ENCODE data around the gene CCDC122.

GRCh38 chr13:43895940-43896339 lies 16.4 kb upstream of the CCDC122 start:
- TF ChIP-seq, protein P1, sequence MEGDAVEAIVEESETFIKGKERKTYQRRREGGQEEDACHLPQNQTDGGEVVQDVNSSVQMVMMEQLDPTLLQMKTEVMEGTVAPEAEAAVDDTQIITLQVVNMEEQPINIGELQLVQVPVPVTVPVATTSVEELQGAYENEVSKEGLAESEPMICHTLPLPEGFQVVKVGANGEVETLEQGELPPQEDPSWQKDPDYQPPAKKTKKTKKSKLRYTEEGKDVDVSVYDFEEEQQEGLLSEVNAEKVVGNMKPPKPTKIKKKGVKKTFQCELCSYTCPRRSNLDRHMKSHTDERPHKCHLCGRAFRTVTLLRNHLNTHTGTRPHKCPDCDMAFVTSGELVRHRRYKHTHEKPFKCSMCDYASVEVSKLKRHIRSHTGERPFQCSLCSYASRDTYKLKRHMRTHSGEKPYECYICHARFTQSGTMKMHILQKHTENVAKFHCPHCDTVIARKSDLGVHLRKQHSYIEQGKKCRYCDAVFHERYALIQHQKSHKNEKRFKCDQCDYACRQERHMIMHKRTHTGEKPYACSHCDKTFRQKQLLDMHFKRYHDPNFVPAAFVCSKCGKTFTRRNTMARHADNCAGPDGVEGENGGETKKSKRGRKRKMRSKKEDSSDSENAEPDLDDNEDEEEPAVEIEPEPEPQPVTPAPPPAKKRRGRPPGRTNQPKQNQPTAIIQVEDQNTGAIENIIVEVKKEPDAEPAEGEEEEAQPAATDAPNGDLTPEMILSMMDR (IDR thresholded peaks at IDR 0.05; ENCODE audit: extremely low read depth in 1 of 2, insufficient read depth in 1 of 2, low read depth in 1 of 2, low read length in 2 of 2) = no peak
- no peak for TF ChIP-seq MAX (IDR thresholded peaks at IDR 0.05; ENCODE audit: insufficient read depth, insufficient read length)
- TF ChIP-seq FOS (IDR thresholded peaks at IDR 0.05; ENCODE audit: borderline replicate concordance, insufficient read depth, low read length) = no peak
- TF ChIP-seq POLR2AphosphoS5 (IDR thresholded peaks at IDR 0.05; ENCODE audit: insufficient read depth, low read depth, low read length) = no peak
- TF ChIP-seq JUN (IDR thresholded peaks at IDR 0.05; ENCODE audit: borderline replicate concordance, insufficient read depth, insufficient read length, low read depth) = no peak
- TF ChIP-seq POLR2A (IDR thresholded peaks at IDR 0.05; ENCODE audit: low read depth, low read length) = no peak

All from endothelial cell of umbilical vein (primary cell).